ENCODE data around the gene RNF125.

DNA sequence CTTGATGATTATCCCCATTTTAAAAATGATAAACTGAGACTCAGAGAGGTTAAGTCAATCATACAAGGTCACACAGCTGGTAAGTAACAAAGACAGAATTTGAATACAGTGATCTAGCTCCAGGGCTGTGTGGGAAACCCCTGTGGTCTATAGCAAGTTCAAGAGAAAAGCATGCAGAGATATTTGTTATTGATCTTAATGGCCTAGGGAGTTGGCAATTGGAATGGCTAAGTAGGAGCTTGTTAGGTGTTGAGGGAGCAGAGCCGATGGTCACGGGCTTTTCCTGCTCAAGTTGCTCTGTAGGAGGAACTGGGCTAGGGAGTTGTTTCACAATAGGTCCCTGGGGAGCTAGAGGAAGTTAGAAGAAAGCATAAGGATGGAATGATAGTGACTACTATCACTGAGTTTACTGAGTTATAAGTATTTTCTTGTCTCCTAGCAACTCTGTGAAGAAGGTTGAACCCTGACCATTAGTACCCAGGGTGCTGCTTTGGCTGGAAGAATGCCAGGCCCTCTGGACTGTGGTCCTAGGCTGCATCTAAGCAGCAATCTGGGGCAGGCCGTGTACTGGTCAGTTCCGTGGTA is 30.0 kb downstream of the RNF125 start:
- TF ChIP-seq GATA2 (IDR thresholded peaks at IDR 0.05; ENCODE audit: low read depth, low read length) (no peak), GATA3 (IDR thresholded peaks at IDR 0.05; ENCODE audit: low read depth, low read length) (no peak)

Measured in SH-SY5Y (cell line).